CD1c-positive myeloid dendritic cell (primary cell): ENCODE data around the gene TRIO.
A peak's percentile ranks its signal among the peaks of the same experiment; 100 is the strongest.

Experiments
- DNase-seq: peaks from one replicate; pipeline ENCODE4 v3.0.0-alpha.2; 2016; ENCODE audit errors: extremely low spot score

The TRIO gene

GRCh38 chr5:14147210-14147609 is 4.1 kb downstream of the TRIO start:
- no peak for DNase-seq

DNA sequence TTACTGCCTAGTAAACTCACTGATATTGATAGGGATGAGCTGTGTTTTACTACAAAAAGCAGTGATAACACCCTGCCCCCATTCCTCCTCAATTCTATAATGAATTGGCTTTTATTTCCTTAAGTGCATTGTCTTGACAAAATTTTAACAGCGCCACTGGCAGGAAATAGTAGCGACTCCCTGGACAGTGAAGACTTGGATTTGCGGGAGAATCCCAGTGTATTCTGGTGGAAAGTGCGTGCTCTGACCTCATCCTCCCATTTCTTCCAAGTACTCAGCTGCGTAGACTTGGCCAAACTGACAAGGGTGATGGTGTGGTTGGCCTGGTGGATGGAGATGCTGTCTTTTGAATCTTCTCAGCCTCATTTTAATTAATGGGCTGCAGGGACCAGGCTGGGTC is 5.3 kb downstream of the TRIO start:
- DNase-seq: no peak

GRCh38 chr5:14148890-14149671 is 5.9 kb downstream of the TRIO start:
- DNase-seq: no peak

DNA sequence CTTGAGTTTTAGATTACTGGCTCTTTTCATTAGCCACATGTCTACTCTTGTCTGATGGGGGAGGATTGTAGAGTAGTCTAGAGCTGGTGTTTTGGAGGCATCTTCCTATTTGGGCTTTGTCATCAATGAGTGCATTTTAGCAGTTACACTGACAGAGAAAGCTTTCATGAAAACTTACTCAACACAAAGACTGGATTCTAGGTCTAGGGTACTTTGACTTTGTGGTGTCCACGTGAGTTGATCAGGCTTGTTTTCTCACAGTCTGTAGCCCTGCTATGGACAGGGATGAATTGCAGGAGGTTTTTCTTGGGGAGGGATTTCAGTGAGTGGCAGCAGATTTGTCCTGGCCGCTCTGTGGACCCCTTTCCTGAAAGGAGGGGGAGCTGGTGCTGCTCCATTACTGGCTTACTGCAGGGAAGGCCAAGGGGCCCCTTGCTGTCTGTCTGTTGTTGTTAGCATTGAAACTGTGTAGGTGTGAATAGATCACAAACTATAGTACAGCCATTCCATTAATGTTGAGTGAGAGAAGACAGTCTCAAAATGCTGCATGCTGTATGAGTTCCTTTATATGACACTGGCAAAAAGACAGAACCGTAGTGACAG is 6.6 kb downstream of the TRIO start:
- no peak for DNase-seq

DNA sequence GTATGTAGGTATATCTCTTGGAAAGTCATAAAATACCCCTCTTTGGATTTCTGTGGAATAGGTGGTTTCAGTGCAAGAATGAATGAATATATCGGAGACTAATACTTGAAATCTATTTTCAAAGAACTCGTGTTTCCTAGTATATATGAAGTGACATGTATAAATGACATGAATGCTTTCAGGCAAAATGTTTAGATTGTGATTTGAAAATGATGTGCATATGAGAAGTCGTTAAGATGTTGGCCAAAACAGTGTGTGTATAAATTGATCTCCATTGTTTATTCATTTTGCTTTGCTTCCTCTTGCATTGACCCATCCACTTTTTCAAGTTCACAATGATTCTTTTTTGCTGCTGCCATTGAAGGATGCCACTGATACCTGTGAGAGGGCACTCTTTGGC is 8.3 kb downstream of the TRIO start:
- DNase-seq: no peak

DNA sequence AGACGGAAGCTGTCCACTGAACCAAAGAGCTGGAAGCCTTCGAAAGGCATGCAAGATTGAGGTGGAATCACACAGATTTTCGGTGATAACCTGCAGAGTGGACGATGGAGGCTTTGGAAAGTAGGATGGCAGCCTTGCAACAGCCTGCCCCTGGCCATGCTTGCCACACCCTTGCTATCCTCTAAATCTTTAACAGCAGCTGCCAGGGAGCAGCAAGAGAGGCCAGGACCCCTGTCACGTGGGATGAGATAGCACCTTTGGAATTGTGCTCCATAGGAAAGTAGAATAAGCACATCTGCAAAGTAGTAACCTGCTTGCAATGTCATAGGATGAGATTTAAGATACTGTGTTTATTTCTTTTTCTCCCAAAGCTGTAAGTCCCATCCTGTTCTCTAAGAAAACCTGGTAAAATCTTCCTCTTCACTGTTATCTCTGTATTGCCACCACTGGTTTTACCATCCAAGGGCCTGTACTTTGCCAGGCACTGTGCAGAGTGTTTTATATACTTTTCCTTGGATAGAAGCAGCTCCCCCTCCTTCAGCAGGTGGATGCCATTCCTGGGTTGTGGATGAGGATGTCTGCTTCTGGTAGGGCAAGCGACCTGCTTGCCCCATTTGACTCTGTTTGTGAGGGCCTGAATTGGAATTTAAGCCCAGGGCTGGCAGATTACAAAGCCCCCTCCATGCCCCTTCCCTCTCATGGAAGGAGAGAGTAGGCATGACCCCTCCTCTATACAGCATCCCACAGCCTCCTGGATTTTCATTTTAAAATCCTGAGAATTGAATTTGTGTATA is 10.1 kb downstream of the TRIO start:
- no peak for DNase-seq

DNA sequence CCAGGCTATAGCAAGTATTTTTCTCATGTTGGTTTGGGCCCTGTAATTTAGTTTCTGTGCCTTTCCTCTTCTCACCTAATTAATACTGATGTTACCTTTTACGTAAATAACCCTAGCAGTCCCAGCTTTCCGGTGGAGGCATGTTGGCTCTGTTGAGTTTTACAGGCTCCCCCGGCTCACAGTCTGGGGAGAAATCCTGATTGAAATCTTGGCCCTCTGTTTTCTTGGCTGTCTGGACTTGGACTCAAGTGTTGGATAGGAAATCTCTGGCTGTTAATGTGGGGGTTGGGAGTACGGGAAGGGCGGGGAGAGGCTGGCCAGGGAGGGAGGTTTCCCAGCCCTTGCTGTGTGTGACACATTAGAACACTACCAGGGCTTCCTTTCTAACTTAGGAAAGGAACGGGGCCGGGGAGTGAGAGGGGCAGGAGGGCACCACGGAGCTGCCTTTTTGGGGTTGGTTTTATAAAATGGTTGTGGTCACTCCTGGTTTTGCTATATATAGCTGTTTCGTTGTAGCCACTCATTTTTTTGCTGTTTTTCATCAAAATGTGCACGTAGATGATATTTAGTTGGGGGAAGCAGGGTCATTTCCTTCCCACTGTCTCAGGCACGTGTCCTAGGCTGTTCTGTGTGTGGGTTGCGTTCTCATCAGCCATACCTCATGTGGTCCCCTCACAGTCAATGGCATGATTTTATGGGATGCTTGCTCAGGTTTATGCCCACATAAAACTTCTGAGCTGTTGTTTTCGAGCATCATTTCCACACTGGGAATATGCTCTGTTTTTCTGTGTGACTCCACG is 11.0 kb downstream of the TRIO start:
- no peak for DNase-seq

DNA sequence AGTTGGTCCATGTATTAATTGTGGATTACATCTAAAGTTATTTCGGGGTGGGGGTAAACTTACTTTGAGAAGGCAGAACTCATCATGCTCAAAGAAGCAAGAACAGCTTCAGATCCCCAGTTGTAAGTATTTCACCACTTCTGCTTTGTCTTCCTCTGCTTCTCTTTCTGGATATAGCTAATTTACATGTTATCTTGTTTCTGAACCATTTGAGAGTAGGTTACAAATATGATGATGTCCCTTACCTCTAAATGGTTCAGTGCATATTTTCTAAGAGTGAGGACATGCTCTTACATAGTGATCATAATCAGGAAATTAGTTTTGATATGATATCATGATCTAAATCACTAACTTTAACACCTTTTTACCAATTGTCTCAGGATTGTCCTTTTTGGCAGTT is 11.9 kb downstream of the TRIO start:
- peak; percentile 37 for DNase-seq

- DNase-seq: no peak
Measured at GRCh38 chr5:14155739-14156138, 12.6 kb downstream of the TRIO start.

DNA sequence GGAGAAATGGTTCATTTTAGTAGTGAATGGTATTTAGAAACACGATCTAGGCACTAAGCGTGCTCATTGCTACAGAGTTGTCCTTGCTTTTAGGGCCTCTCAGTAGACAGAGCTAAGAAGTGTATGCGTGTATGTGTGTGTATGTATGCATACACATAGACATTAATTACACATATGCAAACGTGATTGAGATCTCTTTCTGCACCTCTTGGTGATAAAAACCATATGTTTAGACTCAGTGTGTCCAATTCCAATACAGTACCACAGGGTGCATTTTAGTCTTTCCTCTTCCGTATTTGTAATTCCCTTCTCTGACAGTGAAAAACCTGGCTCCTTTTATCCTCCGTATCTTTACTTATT is 13.1 kb downstream of the TRIO start:
- DNase-seq: no peak

- no peak for DNase-seq
Measured at GRCh38 chr5:14156650-14157492, 13.7 kb downstream of the TRIO start.

GRCh38 chr5:14157493-14157782 is 14.3 kb downstream of the TRIO start:
- no peak for DNase-seq

DNA sequence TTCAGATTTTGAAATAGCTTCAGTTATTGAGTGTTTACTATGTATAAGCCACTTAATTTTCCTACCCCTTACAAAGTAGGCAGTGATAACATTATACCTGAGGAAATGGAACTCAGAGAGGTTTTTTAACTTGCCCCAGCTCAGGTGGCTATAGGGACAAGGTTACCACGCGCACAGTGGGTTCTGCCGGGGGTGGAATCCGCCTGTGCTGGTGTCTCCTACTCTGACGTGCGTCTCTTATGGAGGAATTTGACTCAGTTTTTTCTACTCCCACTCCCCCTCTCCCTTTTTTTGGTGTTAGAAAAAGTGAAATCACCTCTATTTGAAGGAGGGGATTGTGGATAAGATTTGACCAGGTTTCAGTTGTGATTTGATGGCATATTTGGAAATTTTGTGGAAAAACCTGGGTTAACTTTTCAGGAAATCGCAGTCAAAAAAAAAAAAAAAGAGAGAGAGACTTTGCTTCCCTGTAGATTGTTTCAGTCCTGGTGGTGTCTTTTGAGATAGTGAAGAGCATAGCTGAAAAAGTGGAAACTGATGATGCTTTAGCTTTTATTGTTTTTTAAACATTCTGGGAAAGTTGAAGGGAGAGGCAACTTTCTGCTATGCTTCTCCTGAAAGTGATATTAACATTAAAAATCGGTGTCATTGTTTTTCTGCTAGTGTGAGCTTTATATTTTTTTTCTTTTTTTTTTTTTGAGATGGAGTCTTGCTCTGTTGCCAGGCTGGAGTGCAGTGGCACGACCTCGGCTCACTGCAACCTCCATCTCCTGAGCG is 15.9 kb downstream of the TRIO start:
- no peak for DNase-seq

- DNase-seq: no peak
Measured at GRCh38 chr5:14161825-14162556, 18.8 kb downstream of the TRIO start.

DNA sequence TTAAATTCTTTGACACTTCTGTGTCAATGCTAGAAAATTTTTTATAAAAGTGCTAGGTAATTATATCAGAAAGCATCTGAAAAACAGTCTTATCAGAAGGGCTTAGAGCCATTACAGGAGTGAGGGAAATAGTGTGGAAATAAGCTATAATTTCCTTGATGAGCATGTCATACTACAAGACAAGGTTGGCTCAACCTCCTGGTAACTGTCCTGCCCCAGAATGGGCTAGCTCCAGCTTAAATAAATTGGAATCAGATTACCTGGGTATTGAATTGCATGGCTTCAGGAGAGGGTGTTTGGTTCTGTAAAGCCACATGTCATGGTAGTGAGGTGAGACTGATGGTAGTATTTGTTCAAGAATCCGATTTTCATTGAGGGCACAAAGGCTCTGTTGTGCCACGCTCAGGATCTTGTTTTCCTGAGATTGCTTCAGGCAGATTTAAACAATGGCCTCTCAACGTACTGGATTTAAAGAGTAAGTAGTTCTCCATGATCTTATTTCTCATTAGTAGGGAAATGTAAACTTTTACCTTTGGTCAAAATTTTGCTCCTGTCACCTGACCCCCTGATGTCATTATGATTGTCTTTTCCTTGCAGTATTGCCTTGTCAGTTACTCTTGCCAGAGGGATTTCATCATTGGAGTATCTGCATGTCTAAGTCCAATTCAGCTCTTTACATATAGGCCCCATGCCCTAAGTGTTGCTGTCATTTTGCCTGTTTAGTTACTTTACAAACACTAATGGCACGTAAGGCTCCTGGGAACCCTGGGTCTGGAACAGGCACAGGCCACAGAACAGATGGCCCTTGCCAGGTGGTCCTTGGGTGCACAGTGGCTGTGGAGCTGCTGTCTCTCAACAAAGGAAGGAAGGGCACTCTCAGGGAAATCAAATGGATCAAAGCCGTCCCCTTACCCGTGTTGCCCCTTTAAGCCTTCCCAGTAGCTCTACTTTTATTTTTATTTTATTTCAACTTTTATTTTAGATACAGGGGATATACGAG is 21.3 kb downstream of the TRIO start:
- no peak for DNase-seq

DNA sequence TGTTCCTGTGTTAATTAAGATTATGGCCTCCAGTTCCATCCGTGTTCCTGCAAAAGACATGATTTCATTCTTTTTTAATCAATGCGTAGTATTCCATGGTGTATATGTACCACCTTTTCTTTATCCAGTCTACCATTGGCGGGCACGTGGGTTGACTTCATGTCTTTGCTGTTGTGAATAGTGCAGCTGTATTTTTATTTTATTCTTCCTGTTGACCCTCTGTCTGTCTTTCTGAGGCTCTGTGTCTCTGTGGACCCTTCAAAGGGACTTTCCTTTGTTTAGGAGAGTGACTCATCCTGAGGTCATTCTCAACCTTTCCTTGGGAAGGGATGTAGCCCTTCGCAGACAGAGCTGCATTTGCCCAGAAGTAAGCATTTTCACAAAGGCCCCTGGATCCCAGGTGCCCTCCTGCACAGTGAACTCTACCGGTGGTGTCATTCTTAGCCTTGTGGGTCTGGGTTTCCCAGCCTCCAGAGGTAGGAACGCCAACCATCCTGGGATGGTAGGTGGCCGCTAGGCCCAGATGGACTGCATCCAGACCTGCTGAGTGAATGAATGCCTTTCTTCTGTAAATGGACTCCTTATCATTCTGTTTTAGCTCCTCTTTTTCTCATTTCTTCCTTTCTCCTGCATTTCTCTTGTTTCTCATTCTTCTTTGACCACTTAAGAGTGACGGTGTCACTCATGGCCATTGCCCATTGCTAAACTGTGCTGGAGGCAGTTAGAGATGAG is 22.4 kb downstream of the TRIO start:
- no peak for DNase-seq

- no peak for DNase-seq
Measured at GRCh38 chr5:14166437-14166836, 23.3 kb downstream of the TRIO start.
